ENCODE data around the gene IZUMO2.

DNA sequence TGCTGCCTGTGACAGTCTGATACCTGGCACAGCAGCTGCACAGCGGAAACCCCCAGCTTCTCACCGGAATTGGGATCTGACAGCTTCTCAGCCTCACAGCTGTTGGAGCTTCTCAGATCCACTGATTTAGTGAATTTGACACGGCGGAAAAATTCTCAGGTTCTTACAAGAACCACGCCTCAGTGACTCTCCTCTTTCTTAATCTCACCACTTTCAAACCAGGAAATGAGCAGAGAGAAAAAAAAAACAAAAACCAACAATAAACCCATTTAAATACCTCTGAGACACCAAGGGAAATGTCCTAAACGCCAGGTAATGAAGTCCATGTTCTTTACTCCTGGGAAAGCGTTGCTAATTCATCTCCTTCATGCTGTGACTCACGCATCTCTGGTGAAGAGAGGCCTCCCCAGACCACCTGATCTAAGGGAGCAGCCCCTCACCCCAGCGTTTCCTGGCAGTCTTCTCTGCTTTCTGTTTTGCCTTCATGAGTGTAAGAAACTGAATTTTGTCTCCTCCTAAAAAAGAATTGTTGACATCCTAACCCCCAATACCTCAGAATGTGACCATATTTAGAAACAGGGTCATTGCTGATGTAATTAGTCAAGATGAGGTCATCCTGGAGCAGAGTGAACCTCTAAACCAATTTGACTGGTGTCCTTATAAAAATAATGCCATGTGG is 15.9 kb upstream of the IZUMO2 start:
- TF ChIP-seq, protein P1, sequence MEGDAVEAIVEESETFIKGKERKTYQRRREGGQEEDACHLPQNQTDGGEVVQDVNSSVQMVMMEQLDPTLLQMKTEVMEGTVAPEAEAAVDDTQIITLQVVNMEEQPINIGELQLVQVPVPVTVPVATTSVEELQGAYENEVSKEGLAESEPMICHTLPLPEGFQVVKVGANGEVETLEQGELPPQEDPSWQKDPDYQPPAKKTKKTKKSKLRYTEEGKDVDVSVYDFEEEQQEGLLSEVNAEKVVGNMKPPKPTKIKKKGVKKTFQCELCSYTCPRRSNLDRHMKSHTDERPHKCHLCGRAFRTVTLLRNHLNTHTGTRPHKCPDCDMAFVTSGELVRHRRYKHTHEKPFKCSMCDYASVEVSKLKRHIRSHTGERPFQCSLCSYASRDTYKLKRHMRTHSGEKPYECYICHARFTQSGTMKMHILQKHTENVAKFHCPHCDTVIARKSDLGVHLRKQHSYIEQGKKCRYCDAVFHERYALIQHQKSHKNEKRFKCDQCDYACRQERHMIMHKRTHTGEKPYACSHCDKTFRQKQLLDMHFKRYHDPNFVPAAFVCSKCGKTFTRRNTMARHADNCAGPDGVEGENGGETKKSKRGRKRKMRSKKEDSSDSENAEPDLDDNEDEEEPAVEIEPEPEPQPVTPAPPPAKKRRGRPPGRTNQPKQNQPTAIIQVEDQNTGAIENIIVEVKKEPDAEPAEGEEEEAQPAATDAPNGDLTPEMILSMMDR (IDR thresholded peaks at IDR 0.05; ENCODE audit: poor library complexity, severe bottlenecking), result no peak
- TF ChIP-seq EZH2 (IDR thresholded peaks at IDR 0.05; ENCODE audit: borderline replicate concordance, insufficient read depth, low read length, poor library complexity, severe bottlenecking), result no peak
- no peak for TF ChIP-seq POLR2AphosphoS5 (IDR thresholded peaks at IDR 0.05)
- no peak for TF ChIP-seq SMC3 (conservative IDR thresholded peaks at IDR 0.05; ENCODE audit: poor library complexity)
- TF ChIP-seq TAF1 (IDR thresholded peaks at IDR 0.05; ENCODE audit: low read depth), result no peak
- no peak for TF ChIP-seq RAD21 (conservative IDR thresholded peaks at IDR 0.05)
- no peak for TF ChIP-seq EP300 (conservative IDR thresholded peaks at IDR 0.05; ENCODE audit: poor library complexity, severe bottlenecking)

Data from neural cell (in vitro differentiated cells).